ENCODE measurements around the gene HRH1. TPM values are rescaled to one million over a fixed set of nuclear protein-coding genes. Genes with fewer than 3 reads are reported as not detected.

The HRH1 gene
- total and polyA plus RNA-seq, 2 of the 13 experiments (the other 11 are each of a cell fraction or from before 2014, with no cell fraction given), result not detected

DNA sequence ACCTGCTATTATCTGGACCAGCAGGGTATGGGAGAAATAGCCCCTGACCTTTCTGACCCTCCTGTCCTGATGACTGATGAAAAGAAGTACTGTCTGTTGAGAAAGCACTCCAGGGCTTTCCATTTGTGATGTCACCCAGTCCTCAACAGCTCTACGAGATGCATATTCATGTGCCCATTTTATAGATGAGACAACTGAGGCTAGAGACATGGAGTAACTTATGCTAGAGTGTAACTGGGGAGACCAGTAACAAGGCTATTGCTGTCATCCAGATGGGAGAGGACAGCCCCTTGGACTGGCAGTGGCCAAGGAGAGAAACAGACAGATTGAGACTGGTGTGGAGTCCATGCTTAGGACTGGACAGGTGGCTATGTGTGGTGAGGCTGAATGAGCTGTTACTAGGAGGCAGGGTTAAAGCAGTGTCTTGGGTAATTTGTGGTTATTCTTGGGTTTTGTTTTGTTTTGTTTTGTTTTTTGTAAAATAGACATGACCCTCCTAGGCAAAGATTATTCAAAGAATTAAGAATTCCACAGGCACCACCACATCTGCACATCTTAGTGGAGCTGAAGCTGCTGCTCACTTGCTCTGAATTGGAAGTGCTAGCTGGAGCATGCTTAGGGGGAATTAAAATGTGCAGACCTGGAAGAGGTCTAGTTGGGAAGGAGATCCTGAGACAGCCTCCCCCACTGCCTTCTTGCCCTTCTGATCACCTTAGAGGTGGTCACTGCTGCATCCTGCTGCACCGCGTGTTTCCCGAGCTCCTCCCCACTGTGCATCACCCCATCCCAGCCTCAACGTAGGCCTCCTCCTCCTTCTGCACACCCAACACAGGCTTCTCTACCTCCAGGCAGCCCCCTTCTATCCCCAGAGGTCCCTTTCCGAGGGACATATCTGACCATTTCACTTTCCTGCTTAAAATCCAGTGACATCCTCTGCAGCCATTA, 8.4 kb downstream of the HRH1 start:
- FAIRE-seq (no peak), DNase-seq (ENCODE audit: low spot score) (no peak), ATAC-seq (no peak)
- Histone ChIP-seq H4K20me1 (ENCODE audit: insufficient read depth, low read length) (no peaks in the 10 kb centered on the region), H3K79me2 (ENCODE audit: insufficient read depth, low read length) (no peaks in the 10 kb centered on the region), H3K4me3 (replicated peaks in 1 of 3; ENCODE audit: insufficient read depth in 1 of 3, low read depth in 2 of 3, low read length in 3 of 3) (no peak overlapping the region), H3K4me1 (ENCODE audit: insufficient read depth, low read length) (no peaks in the 10 kb centered on the region), H3K4me2 (ENCODE audit: low read depth, low read length) (no peak overlapping the region), H3K27ac (ENCODE audit: extremely low read length, insufficient read depth, low read length) (no peak overlapping the region), H3K9ac (ENCODE audit: insufficient read depth, low read depth, low read length) (no peak overlapping the region), H3K36me3 (replicated peaks in 1 of 2; ENCODE audit: control insufficient read depth in 1 of 2, insufficient read depth in 2 of 2, low read length in 2 of 2) (no peaks in the 10 kb centered on the region), H3K27me3 (ENCODE audit: control insufficient read depth in 1 of 2, insufficient read depth in 2 of 2, low read length in 2 of 2) (peaks cover 0 to 25% of the 10 kb centered on the region in 2 experiments; a peak in 3 of 5 replicates), H3K9me3 (ENCODE audit: low read length) (no peaks in the 10 kb centered on the region), H2AFZ (ENCODE audit: low read length) (no peak overlapping the region)
- ChIA-PET CTCF (ENCODE audit: low intra/inter-chr PET ratio, low total read pairs) (no interaction called here), POLR2A (no interaction called here)
- TF ChIP-seq ZFP62 (CRISPR knock-in tag; IDR thresholded peaks at IDR 0.05), result no peak
- TF ChIP-seq ZNF629 (CRISPR knock-in tag; conservative IDR thresholded peaks at IDR 0.05), result peak; percentile 79
- 0 out of 2 replicates have a peak, but pooled peaks have one; percentile 10 for TF ChIP-seq CREB1 (IDR thresholded peaks at IDR 0.05)
- no peak for TF ChIP-seq CREB1 (CRISPR knock-in tag; IDR thresholded peaks at IDR 0.05)
- WGBS (ENCODE audit: low lambda C conversion rate), result 11% methylated on average over 6 of the region's 6 CpGs
- BruUV-seq (replicated peaks), result no TSS peak
- intact Hi-C loops (cut with micrococcal nuclease; ENCODE audit: unreplicated experiment) (no loop called here), in situ Hi-C loops (cut with HindIII; ENCODE audit: extremely low pct_ligation_motif_present, low pct_unique_long_range_greater_than_20kb) (no loop called here)

DNA sequence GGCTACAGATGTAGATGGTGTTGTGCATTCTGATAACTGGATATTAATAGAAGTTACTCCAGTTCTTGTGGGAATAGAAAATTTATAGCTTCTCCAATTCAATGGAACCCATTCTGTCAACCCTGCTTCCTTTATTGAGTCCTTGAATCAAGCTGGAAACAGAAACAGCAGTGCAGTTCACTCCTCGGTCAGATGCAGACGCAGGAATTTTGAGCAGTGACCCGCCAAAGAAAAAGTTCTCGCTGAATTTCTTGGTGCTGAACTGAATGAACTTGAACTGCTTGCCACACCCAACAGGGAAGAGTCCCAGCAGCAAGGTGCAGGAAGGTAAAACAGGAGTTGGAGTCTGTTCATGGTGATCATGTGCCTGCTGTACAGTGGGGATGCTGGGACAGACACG, 10.3 kb downstream of the HRH1 start:
- H3K4me2 ChIP-seq (ENCODE audit: low read depth, low read length), result no peak overlapping the region
- DNase-seq (ENCODE audit: low spot score) (no peak), ATAC-seq (no peak), FAIRE-seq (no peak)
- H2AFZ ChIP-seq (ENCODE audit: low read length), result no peak overlapping the region
- intact Hi-C loops (cut with micrococcal nuclease; ENCODE audit: unreplicated experiment) (no loop called here), in situ Hi-C loops (cut with HindIII; ENCODE audit: extremely low pct_ligation_motif_present, low pct_unique_long_range_greater_than_20kb) (no loop called here)
- ChIA-PET POLR2A (no interaction called here), CTCF (ENCODE audit: low intra/inter-chr PET ratio, low total read pairs) (no interaction called here)
- no peaks in the 10 kb centered on the region for H3K36me3 ChIP-seq (replicated peaks in 1 of 2; ENCODE audit: control insufficient read depth in 1 of 2, insufficient read depth in 2 of 2, low read length in 2 of 2)
- H3K4me1 ChIP-seq (ENCODE audit: insufficient read depth, low read length), result no peaks in the 10 kb centered on the region
- no peaks in the 10 kb centered on the region for H3K9me3 ChIP-seq (ENCODE audit: low read length)
- H3K4me3 ChIP-seq (replicated peaks in 1 of 3; ENCODE audit: insufficient read depth in 1 of 3, low read depth in 2 of 3, low read length in 3 of 3), result no peak overlapping the region
- no peaks in the 10 kb centered on the region for H3K79me2 ChIP-seq (ENCODE audit: insufficient read depth, low read length)
- TF ChIP-seq, protein P1, sequence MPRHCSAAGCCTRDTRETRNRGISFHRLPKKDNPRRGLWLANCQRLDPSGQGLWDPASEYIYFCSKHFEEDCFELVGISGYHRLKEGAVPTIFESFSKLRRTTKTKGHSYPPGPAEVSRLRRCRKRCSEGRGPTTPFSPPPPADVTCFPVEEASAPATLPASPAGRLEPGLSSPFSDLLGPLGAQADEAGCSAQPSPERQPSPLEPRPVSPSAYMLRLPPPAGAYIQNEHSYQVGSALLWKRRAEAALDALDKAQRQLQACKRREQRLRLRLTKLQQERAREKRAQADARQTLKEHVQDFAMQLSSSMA (CRISPR knock-in tag; IDR thresholded peaks at IDR 0.05), result no peak
- no peak for TF ChIP-seq SMARCC2 (IDR thresholded peaks at IDR 0.05)
- TF ChIP-seq NCOA5 (CRISPR knock-in tag; IDR thresholded peaks at IDR 0.05), result no peak
- TF ChIP-seq, protein P2, sequence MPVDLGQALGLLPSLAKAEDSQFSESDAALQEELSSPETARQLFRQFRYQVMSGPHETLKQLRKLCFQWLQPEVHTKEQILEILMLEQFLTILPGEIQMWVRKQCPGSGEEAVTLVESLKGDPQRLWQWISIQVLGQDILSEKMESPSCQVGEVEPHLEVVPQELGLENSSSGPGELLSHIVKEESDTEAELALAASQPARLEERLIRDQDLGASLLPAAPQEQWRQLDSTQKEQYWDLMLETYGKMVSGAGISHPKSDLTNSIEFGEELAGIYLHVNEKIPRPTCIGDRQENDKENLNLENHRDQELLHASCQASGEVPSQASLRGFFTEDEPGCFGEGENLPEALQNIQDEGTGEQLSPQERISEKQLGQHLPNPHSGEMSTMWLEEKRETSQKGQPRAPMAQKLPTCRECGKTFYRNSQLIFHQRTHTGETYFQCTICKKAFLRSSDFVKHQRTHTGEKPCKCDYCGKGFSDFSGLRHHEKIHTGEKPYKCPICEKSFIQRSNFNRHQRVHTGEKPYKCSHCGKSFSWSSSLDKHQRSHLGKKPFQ (CRISPR knock-in tag; IDR thresholded peaks at IDR 0.05; ENCODE audit: insufficient replicate concordance), result no peak
- no peak for TF ChIP-seq ZBTB3 (CRISPR knock-in tag; IDR thresholded peaks at IDR 0.05; ENCODE audit: borderline replicate concordance, low read depth)
- no peak for TF ChIP-seq ATRX (CRISPR knock-in tag; IDR thresholded peaks at IDR 0.05; ENCODE audit: borderline replicate concordance)
- peaks cover 1 to 32% of the 10 kb centered on the region in 2 experiments; a peak in 2 of 5 replicates for H3K27me3 ChIP-seq (ENCODE audit: control insufficient read depth in 1 of 2, insufficient read depth in 2 of 2, low read length in 2 of 2)
- H3K9ac ChIP-seq (ENCODE audit: insufficient read depth, low read depth, low read length), result no peak overlapping the region
- H4K20me1 ChIP-seq (ENCODE audit: insufficient read depth, low read length), result no peaks in the 10 kb centered on the region
- WGBS (ENCODE audit: low lambda C conversion rate), result 1% methylated on average over 5 of the region's 5 CpGs
- no peak overlapping the region for H3K27ac ChIP-seq (ENCODE audit: extremely low read length, insufficient read depth, low read length)
- no TSS peak for BruUV-seq (replicated peaks)
